Vagina (tissue), 2 donors: ENCODE measurements around the gene PAX8. TPM values are rescaled to one million over a fixed set of nuclear protein-coding genes. Genes with fewer than 3 reads are reported as not detected.

Experiments used
- DNase-seq, 2 donors: peaks; one replicate each; pipeline ENCODE4 v3.0.0-alpha.2; 2017; ENCODE audit errors: extremely low spot score in 2 of 2
- H3K27ac ChIP-seq: fragments of 200-600 bp; sonication (generic); one replicate; pipeline ENCODE4 v1.5.1; 2019
- H3K27me3 ChIP-seq: fragments of 200-600 bp; sonication (generic); one replicate; pipeline ENCODE4 v1.5.1; 2019
- H3K36me3 ChIP-seq, 2 donors: fragments of 200-600 bp; sonication (generic); one replicate each; pipeline ENCODE4 v1.5.1; 2017 to 2019
- H3K4me1 ChIP-seq: fragments of 200-600 bp; sonication (generic); one replicate; pipeline ENCODE4 v1.5.1; 2019
- H3K4me3 ChIP-seq, 2 donors: fragments of 200-600 bp; sonication (generic); 1 replicate in 1 of 2; 2 replicates in 1 of 2; pipeline ENCODE4 v1.5.1; 2016 to 2019
- H3K9me3 ChIP-seq: fragments of 200-600 bp; sonication (generic); one replicate; pipeline ENCODE4 v1.5.1; 2019
- POLR2A ChIP-seq, 2 donors: fragments of 450-650 bp; IDR thresholded peaks; one replicate each; pipeline ENCODE4 v1.6.1; 2017; ENCODE audit warnings: antibody characterized with exemption in 2 of 2, mild to moderate bottlenecking in 2 of 2, moderate library complexity in 2 of 2
- POLR2AphosphoS5 ChIP-seq, 2 donors: sonication (generic); formaldehyde crosslinking; IDR thresholded peaks; one replicate each; pipeline ENCODE4 v1.9.0; 2017; ENCODE audit warnings: antibody characterized with exemption in 2 of 2, mild to moderate bottlenecking in 2 of 2, low read depth in 1 of 2; ENCODE audit not compliant: insufficient read depth in 1 of 2
- intact Hi-C: fragments of 100-400 bp; cut with DNase I; formaldehyde crosslinking; loops from one replicate; pipeline ENCODE4 v1.15.1; 2023
- total RNA-seq: library from RNA; depleted of rRNA; stranded (reverse); fragments of >200 nt; gene quantifications from one replicate; pipeline ENCODE4 v1.2.3, GENCODE V29; 2016
- TF ChIP-seq, protein P1 (sequence below), 3 experiments: fragments of 450-650 bp in 2 of 3; fragments of 200-600 bp in 1 of 3; sonication (generic) in 1 of 3; IDR thresholded peaks; one replicate each; pipeline ENCODE4 v1.5.1; 2017 to 2019; ENCODE audit warnings: antibody characterized with exemption in 3 of 3, mild to moderate bottlenecking in 2 of 3, moderate library complexity in 2 of 3

PAX8 gene
- total RNA-seq, 1 donor from 2014 or later = 1.7 TPM

DNA sequence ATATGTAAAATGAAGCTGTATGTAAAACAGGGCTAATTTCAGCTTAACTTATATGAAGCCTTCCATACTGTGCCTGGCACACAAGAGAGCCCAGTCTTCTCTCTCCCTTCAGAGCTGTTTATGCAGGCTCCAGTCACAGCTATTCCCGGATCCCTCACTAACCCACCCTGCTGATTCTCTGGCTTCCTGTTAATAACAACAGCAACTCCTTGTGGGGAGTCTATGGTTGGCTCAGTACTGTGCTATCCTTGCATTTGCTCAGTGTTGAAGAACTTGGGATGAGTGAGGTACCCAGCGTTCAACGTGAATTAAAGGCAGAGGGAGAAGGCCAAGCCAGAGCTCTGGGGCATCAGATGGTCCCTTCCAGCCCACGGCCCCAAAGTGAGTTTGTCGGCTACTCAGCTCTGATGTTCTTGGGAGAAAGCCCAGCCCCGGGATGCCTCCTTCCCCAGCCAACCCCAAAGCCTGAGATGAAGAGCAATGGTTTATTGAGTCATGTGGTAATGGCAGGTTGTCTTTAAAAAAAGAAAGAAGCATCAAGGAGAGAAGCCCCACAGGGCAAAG, 61.7 kb downstream of the PAX8 start:
- intact Hi-C loops = no loop called here
- DNase-seq = no peak
- no peaks in the 10 kb centered on the region for H3K36me3 ChIP-seq
- H3K27ac ChIP-seq = no peak overlapping the region
- H3K27me3 ChIP-seq = no peaks in the 10 kb centered on the region
- no peaks in the 10 kb centered on the region for H3K9me3 ChIP-seq
- H3K4me3 ChIP-seq = no peak overlapping the region
- TF ChIP-seq, protein P1, sequence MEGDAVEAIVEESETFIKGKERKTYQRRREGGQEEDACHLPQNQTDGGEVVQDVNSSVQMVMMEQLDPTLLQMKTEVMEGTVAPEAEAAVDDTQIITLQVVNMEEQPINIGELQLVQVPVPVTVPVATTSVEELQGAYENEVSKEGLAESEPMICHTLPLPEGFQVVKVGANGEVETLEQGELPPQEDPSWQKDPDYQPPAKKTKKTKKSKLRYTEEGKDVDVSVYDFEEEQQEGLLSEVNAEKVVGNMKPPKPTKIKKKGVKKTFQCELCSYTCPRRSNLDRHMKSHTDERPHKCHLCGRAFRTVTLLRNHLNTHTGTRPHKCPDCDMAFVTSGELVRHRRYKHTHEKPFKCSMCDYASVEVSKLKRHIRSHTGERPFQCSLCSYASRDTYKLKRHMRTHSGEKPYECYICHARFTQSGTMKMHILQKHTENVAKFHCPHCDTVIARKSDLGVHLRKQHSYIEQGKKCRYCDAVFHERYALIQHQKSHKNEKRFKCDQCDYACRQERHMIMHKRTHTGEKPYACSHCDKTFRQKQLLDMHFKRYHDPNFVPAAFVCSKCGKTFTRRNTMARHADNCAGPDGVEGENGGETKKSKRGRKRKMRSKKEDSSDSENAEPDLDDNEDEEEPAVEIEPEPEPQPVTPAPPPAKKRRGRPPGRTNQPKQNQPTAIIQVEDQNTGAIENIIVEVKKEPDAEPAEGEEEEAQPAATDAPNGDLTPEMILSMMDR (IDR thresholded peaks at IDR 0.05) = no peak
- TF ChIP-seq POLR2A (IDR thresholded peaks at IDR 0.05) (no peak), POLR2AphosphoS5 (IDR thresholded peaks at IDR 0.05; ENCODE audit: insufficient read depth in 1 of 2, low read depth in 1 of 2) (no peak)
- peaks cover 36% of the 10 kb centered on the region for H3K4me1 ChIP-seq

DNA sequence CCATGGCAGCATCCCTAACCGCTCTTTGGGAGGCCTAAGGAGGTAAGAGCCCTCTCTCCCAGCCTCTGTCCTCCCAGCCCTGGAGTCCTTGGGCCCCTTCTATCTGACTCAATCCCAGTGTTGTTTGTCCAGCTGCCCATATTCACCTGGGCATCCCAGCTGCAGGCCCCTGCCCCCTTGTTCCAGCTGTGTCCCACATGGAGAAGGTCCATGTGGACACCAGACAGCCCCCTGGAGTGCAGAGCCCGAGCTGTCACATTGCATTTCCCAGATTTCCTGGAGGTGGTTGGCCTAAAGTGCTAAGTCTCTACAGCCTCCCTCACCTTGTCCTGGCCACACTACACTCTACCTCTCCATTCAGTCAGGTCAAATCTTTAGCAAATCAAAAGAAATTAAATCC, 62.4 kb downstream of the PAX8 start:
- Histone ChIP-seq H3K4me3 (no peak overlapping the region), H3K4me1 (peaks cover 42% of the 10 kb centered on the region), H3K27ac (no peak overlapping the region), H3K9me3 (no peaks in the 10 kb centered on the region), H3K36me3 (no peaks in the 10 kb centered on the region), H3K27me3 (no peaks in the 10 kb centered on the region)
- TF ChIP-seq, protein P1 (IDR thresholded peaks at IDR 0.05) = no peak
- TF ChIP-seq POLR2AphosphoS5 (IDR thresholded peaks at IDR 0.05; ENCODE audit: insufficient read depth in 1 of 2, low read depth in 1 of 2) (no peak), POLR2A (IDR thresholded peaks at IDR 0.05) (no peak)
- no peak for DNase-seq
- intact Hi-C loops = no loop called here

DNA sequence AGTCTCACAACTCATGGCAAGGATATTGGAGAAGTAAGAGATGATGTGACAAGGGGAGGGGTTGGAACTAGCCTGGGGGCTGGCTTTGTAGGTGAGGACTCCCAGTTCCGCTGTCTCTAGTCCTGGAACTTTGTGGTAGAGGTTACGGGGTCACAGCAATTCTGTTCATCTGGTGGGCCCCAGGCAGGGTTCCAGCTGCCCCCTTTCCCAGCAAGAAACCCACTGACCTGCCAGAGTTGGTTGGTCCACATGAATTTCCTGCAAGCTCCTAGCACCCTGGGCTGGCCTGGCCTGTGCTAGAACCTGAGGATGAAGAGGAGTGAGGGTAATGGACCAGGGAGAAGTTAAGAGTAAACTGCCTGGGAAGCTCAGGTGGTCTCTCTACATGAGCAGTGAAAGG, 63.7 kb downstream of the PAX8 start:
- Histone ChIP-seq H3K36me3 (no peaks in the 10 kb centered on the region), H3K4me1 (peaks cover 55% of the 10 kb centered on the region), H3K27ac (no peak overlapping the region), H3K27me3 (no peaks in the 10 kb centered on the region), H3K4me3 (no peak overlapping the region), H3K9me3 (no peaks in the 10 kb centered on the region)
- intact Hi-C loops = no loop called here
- TF ChIP-seq POLR2AphosphoS5 (IDR thresholded peaks at IDR 0.05; ENCODE audit: insufficient read depth in 1 of 2, low read depth in 1 of 2) = no peak
- TF ChIP-seq, protein P1 (IDR thresholded peaks at IDR 0.05) = no peak
- no peak for TF ChIP-seq POLR2A (IDR thresholded peaks at IDR 0.05)
- DNase-seq = no peak

DNA sequence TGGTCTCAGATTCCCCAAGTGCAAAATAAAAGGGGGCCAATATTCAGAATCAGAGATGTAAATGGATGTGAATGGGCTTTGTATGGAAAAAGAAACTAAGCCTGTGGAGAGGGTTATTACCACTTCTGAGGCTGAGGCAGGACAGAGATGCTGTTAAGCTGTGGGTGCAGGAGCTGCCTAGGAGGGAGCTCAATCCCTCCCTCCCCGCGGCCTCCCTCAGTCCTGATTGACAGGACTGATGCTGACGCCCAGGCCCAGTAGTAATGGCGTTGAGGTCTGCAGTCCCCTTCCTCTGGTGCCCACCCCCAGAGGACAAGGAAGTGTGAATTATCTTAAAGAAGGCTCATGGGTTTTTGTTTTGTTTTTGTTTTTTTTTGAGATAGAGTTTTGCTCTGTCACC, 64.6 kb downstream of the PAX8 start:
- H3K27ac ChIP-seq = no peak overlapping the region
- no peaks in the 10 kb centered on the region for H3K9me3 ChIP-seq
- peaks cover 64% of the 10 kb centered on the region for H3K4me1 ChIP-seq
- no peak overlapping the region for H3K4me3 ChIP-seq
- TF ChIP-seq POLR2AphosphoS5 (IDR thresholded peaks at IDR 0.05; ENCODE audit: insufficient read depth in 1 of 2, low read depth in 1 of 2) (no peak), POLR2A (IDR thresholded peaks at IDR 0.05) (no peak)
- TF ChIP-seq, protein P1 (IDR thresholded peaks at IDR 0.05) = no peak
- no peaks in the 10 kb centered on the region for H3K36me3 ChIP-seq
- DNase-seq = no peak
- intact Hi-C loops = no loop called here
- H3K27me3 ChIP-seq = no peaks in the 10 kb centered on the region

DNA sequence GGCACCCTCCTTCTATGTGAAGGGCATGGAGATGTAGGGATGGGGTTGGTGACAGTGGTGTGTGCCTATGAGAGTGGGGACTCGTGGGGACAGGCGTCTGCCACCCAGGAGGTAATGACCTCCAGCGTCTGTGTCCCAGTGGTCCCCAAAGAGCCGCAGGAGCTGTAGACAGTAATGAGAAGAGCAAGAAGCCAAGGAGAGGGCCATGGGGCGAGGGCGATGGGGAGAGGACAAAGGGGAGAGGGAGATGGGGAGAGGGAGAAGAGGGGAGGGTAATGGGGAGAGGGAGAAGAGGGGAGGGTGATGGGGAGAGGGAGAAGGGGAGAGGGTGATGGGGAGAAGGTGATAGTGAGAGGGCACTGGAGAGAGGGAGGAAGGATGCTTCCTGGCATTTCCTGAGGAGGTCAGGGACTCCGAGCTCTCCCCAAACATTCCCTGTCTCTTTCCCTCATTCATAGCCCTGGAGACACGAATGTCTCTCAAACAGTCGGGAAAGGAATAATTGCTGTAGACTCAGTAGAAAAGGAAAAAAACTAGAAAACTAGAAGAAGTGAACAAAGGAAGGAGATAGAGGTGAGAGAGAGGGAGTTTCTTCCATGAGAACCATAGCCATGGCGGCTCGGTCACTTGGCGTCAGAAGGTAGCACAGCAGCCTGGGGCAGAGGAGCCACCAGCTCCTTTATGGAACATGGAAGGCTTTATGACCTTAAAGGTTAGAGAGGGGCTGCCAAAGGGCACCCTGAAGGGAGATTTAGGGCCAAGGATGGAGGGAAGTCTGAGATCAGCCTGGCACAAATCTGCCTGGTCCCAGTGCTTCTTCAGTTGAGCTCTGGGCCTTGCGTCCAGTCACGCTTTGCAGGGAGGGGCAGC, 65.4 kb downstream of the PAX8 start:
- no peaks in the 10 kb centered on the region for H3K36me3 ChIP-seq
- TF ChIP-seq POLR2AphosphoS5 (IDR thresholded peaks at IDR 0.05; ENCODE audit: insufficient read depth in 1 of 2, low read depth in 1 of 2) (no peak), POLR2A (IDR thresholded peaks at IDR 0.05) (no peak)
- TF ChIP-seq, protein P1 (IDR thresholded peaks at IDR 0.05) = no peak
- no peak overlapping the region for H3K4me3 ChIP-seq
- peak overlapping the region; percentile 92 for H3K27ac ChIP-seq
- H3K27me3 ChIP-seq = no peaks in the 10 kb centered on the region
- no peak for DNase-seq
- H3K9me3 ChIP-seq = no peaks in the 10 kb centered on the region
- intact Hi-C loops = no loop called here
- peaks cover 61% of the 10 kb centered on the region for H3K4me1 ChIP-seq
